Activated CD4-positive, alpha-beta T cell treated with anti-CD3 and anti-CD28 coated beads, Interleukin-2, amount 10 ng/mL, durations not matched to agents 7 days and 5 days (primary cell): Measurements from ENCODE around the gene C2orf92. TPM values are rescaled to one million over a fixed set of nuclear protein-coding genes. Genes with fewer than 3 reads are reported as not detected.

ENCODE experiments used
- CTCF ChIA-PET: fragments of 350-600 bp; sonication (Branson Sonifier 250); formaldehyde crosslinking; loops from one replicate; lab custom pipeline; 2021; ENCODE audit warnings: antibody characterized with exemption; lab: Charles Lee
- POLR2A ChIA-PET: fragments of 350-600 bp; sonication (Branson Sonifier 250); formaldehyde crosslinking; loops from one replicate; lab custom pipeline; 2021; ENCODE audit warnings: antibody characterized with exemption; lab: Charles Lee
- DNase-seq: peaks from one replicate; pipeline ENCODE4 v3.0.0-alpha.2; 2020
- H3K27ac Mint-ChIP-seq: one replicate; pipeline ENCODE4 v1.8.0; 2021; ENCODE audit warnings: mild to moderate bottlenecking, moderate library complexity, mixed read lengths
- H3K27me3 Mint-ChIP-seq: one replicate; pipeline ENCODE4 v1.8.0; 2021; ENCODE audit warnings: mixed read lengths
- H3K36me3 Mint-ChIP-seq: one replicate; pipeline ENCODE4 v1.8.0; 2021; ENCODE audit warnings: low read depth, mixed read lengths
- H3K4me1 Mint-ChIP-seq: one replicate; pipeline ENCODE4 v1.8.0; 2021; ENCODE audit warnings: mixed read lengths
- H3K4me3 Mint-ChIP-seq: one replicate; pipeline ENCODE4 v1.8.0; 2021; ENCODE audit warnings: mild to moderate bottlenecking, moderate library complexity, mixed read lengths
- H3K9me3 Mint-ChIP-seq: one replicate; pipeline ENCODE4 v1.8.0; 2021; ENCODE audit warnings: mixed read lengths
- total RNA-seq, 2 experiments: library from RNA; stranded (reverse); gene quantifications; one replicate each; pipeline ENCODE4 v1.2.3, GENCODE V29; 2021

Gene C2orf92
- total RNA-seq, 2 experiments from 2014 or later: 7.2 to 7.4 TPM

GRCh38 chr2:97653874-97654273 is 15.6 kb upstream of the C2orf92 start:
- ChIA-PET CTCF (interaction anchor here (1.0 to 1.5 kb wide), 2 partner anchors 9 to 10 kb away, joined by 3 read pairs; no protein-coding TSS in a partner anchor), POLR2A (no interaction called here)
- no peak overlapping the region for H3K27ac Mint-ChIP-seq
- H3K36me3 Mint-ChIP-seq: peaks cover 52% of the 10 kb centered on the region
- H3K4me1 Mint-ChIP-seq: no peaks in the 10 kb centered on the region
- no peak overlapping the region for H3K4me3 Mint-ChIP-seq
- H3K27me3 Mint-ChIP-seq: no peaks in the 10 kb centered on the region
- H3K9me3 Mint-ChIP-seq: no peaks in the 10 kb centered on the region
- DNase-seq: no peak

GRCh38 chr2:97654309-97654708 is 15.2 kb upstream of the C2orf92 start:
- Mint-ChIP-seq H3K4me1 (no peaks in the 10 kb centered on the region), H3K36me3 (peaks cover 48% of the 10 kb centered on the region), H3K9me3 (no peaks in the 10 kb centered on the region), H3K27ac (no peak overlapping the region), H3K27me3 (no peaks in the 10 kb centered on the region), H3K4me3 (no peak overlapping the region)
- no peak for DNase-seq
- ChIA-PET CTCF (interaction anchor here (1.0 to 1.5 kb wide), 2 partner anchors 8 to 10 kb away, joined by 3 read pairs; no protein-coding TSS in a partner anchor), POLR2A (no interaction called here)

DNA sequence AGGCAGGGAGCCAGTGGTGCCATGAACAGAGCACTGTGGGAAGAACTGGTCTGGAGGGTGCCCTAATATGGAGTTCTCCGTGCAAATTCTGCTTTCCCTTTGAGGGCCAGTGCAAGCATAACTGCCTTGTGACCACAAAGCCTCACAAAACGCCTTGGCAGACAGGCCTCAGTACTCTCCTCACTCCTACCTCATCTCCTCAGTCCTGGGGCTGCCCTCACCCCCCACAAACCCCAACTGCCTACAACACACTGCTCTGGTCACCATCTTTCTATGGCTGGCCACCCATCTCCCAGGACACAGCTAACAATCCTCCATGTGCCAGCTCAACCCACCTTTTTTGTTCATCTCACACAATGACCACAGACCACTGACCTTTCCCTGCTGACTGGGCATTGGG is 14.7 kb upstream of the C2orf92 start:
- Mint-ChIP-seq H3K27ac (no peak overlapping the region), H3K4me3 (no peak overlapping the region), H3K27me3 (no peaks in the 10 kb centered on the region), H3K9me3 (no peaks in the 10 kb centered on the region), H3K36me3 (peaks cover 45% of the 10 kb centered on the region), H3K4me1 (no peaks in the 10 kb centered on the region)
- no peak for DNase-seq
- ChIA-PET POLR2A (no interaction called here), CTCF (interaction anchor here (1.5 kb wide), 1 partner anchor 8 kb away, joined by 3 read pairs; no protein-coding TSS in a partner anchor)

GRCh38 chr2:97656129-97656755 is 13.3 kb upstream of the C2orf92 start:
- peaks cover 49% of the 10 kb centered on the region for H3K36me3 Mint-ChIP-seq
- CTCF ChIA-PET: no interaction called here

GRCh38 chr2:97656905-97657587 is 12.5 kb upstream of the C2orf92 start:
- ChIA-PET CTCF (interaction anchor here (0.8 kb wide), 1 partner anchor 11 kb away, joined by 3 read pairs; the partner anchor contains the start of gene COX5B), POLR2A (no interaction called here)
- Mint-ChIP-seq H3K27ac (no peak overlapping the region), H3K4me3 (no peak overlapping the region), H3K36me3 (peaks cover 55% of the 10 kb centered on the region), H3K4me1 (peaks cover 9% of the 10 kb centered on the region), H3K9me3 (no peaks in the 10 kb centered on the region), H3K27me3 (no peaks in the 10 kb centered on the region)
- no peak for DNase-seq

More at GRCh38 chr2:97656129-97656755, 13.3 kb upstream of the C2orf92 start:
- Mint-ChIP-seq H3K4me1 (peaks cover under 1% of the 10 kb centered on the region), H3K9me3 (no peaks in the 10 kb centered on the region), H3K4me3 (no peak overlapping the region), H3K27ac (no peak overlapping the region), H3K27me3 (no peaks in the 10 kb centered on the region)
- POLR2A ChIA-PET: no interaction called here
- DNase-seq: no peak

GRCh38 chr2:97657986-97658690 is 11.4 kb upstream of the C2orf92 start:
- Mint-ChIP-seq H3K9me3 (no peaks in the 10 kb centered on the region), H3K27me3 (no peaks in the 10 kb centered on the region), H3K4me1 (peaks cover 19% of the 10 kb centered on the region), H3K36me3 (peaks cover 51% of the 10 kb centered on the region), H3K27ac (no peak overlapping the region), H3K4me3 (no peak overlapping the region)
- POLR2A ChIA-PET: no interaction called here
- DNase-seq: no peak
- CTCF ChIA-PET: interaction anchor here (0.8 kb wide), 1 partner anchor 12 kb away, joined by 3 read pairs; the partner anchor contains the start of gene COX5B

- Mint-ChIP-seq H3K9me3 (no peaks in the 10 kb centered on the region), H3K4me3 (no peak overlapping the region), H3K4me1 (peaks cover 19% of the 10 kb centered on the region), H3K36me3 (peaks cover 46% of the 10 kb centered on the region), H3K27ac (no peak overlapping the region), H3K27me3 (no peaks in the 10 kb centered on the region)
- DNase-seq: no peak
- ChIA-PET CTCF (no interaction called here), POLR2A (no interaction called here)
These were observed 10.8 kb upstream of the C2orf92 start for GRCh38 chr2:97658691-97659157.

- Mint-ChIP-seq H3K4me1 (peaks cover 19% of the 10 kb centered on the region), H3K4me3 (no peak overlapping the region), H3K36me3 (peaks cover 40% of the 10 kb centered on the region), H3K27ac (no peak overlapping the region), H3K9me3 (no peaks in the 10 kb centered on the region), H3K27me3 (no peaks in the 10 kb centered on the region)
- POLR2A ChIA-PET: interaction anchor here (0.6 kb wide), 1 partner anchor 13 kb away, joined by 4 read pairs; no protein-coding TSS in a partner anchor
- CTCF ChIA-PET: interaction anchor here (7.6 kb wide), 1 partner anchor 10 kb away, joined by 75 read pairs; the partner anchor contains the start of gene COX5B
- no peak for DNase-seq
These were observed 10.1 kb upstream of the C2orf92 start for GRCh38 chr2:97659256-97660043.

- POLR2A ChIA-PET: interaction anchor here (0.6 kb wide), 1 partner anchor 13 kb away, joined by 4 read pairs; no protein-coding TSS in a partner anchor
- Mint-ChIP-seq H3K9me3 (no peaks in the 10 kb centered on the region), H3K4me3 (no peak overlapping the region), H3K27ac (no peak overlapping the region), H3K27me3 (no peaks in the 10 kb centered on the region), H3K36me3 (peaks cover 33% of the 10 kb centered on the region), H3K4me1 (peaks cover 25% of the 10 kb centered on the region)
- CTCF ChIA-PET: interaction anchor here (1.1 to 7.6 kb wide), 3 partner anchors 11 to 70 kb away, joined by 3 to 75 read pairs (median 3); partner anchors contain the start of gene COX5B
- DNase-seq: no peak
These were observed 9.3 kb upstream of the C2orf92 start for GRCh38 chr2:97660044-97660774.

- no peak overlapping the region for H3K27ac Mint-ChIP-seq
- ChIA-PET POLR2A (no interaction called here), CTCF (interaction anchor here (1.1 to 7.6 kb wide), 3 partner anchors 12 to 70 kb away, joined by 3 to 75 read pairs (median 3); partner anchors contain the start of gene COX5B)
- no peaks in the 10 kb centered on the region for H3K27me3 Mint-ChIP-seq
- no peaks in the 10 kb centered on the region for H3K9me3 Mint-ChIP-seq
- H3K4me1 Mint-ChIP-seq: peaks cover 28% of the 10 kb centered on the region
- peaks cover 30% of the 10 kb centered on the region for H3K36me3 Mint-ChIP-seq
- no peak for DNase-seq
- no peak overlapping the region for H3K4me3 Mint-ChIP-seq
These were observed 8.6 kb upstream of the C2orf92 start for GRCh38 chr2:97660775-97661389.

DNA sequence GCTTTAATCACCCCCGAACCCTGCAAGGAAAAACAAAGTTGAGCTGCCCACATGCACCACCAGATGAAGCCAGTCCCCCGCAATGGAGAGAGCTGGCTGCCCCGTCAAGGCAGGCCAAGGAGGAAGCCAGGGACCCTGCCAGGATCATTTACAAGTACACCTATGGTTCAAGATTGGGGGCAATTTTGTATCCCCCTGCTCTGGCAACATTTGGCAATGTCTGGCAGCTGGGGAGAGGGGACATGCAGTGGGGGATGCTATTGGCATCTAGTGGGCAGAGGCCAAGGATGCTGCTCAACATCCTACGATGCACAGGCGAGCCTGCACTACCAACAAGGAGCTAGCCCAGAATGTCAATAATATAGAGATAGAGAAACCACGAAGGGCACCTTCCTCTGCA is 7.6 kb upstream of the C2orf92 start:
- CTCF ChIA-PET: interaction anchor here (0.6 to 7.6 kb wide), 7 partner anchors 8 to 52 kb away, joined by 3 to 75 read pairs (median 4); partner anchors contain the start of genes COX5B and ZAP70
- H3K36me3 Mint-ChIP-seq: peaks cover 27% of the 10 kb centered on the region
- POLR2A ChIA-PET: interaction anchor here (0.8 to 2.1 kb wide), 2 partner anchors 16 to 34 kb away, joined by 5 to 7 read pairs; partner anchors contain the start of gene COX5B
- DNase-seq: no peak
- peaks cover 29% of the 10 kb centered on the region for H3K4me1 Mint-ChIP-seq
- peak overlapping the region; percentile 95 for H3K4me3 Mint-ChIP-seq
- H3K9me3 Mint-ChIP-seq: no peaks in the 10 kb centered on the region
- peak overlapping the region; percentile 96 for H3K27ac Mint-ChIP-seq
- H3K27me3 Mint-ChIP-seq: no peaks in the 10 kb centered on the region
